ENCODE measurements around the gene HES5.
"Not testable (repeated sequence)": the region's sequence is repeated elsewhere in the genome, so short reads cannot be mapped to it uniquely, and the experiment has no call there.

The HES5 gene, protein sequence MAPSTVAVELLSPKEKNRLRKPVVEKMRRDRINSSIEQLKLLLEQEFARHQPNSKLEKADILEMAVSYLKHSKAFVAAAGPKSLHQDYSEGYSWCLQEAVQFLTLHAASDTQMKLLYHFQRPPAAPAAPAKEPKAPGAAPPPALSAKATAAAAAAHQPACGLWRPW

DNA sequence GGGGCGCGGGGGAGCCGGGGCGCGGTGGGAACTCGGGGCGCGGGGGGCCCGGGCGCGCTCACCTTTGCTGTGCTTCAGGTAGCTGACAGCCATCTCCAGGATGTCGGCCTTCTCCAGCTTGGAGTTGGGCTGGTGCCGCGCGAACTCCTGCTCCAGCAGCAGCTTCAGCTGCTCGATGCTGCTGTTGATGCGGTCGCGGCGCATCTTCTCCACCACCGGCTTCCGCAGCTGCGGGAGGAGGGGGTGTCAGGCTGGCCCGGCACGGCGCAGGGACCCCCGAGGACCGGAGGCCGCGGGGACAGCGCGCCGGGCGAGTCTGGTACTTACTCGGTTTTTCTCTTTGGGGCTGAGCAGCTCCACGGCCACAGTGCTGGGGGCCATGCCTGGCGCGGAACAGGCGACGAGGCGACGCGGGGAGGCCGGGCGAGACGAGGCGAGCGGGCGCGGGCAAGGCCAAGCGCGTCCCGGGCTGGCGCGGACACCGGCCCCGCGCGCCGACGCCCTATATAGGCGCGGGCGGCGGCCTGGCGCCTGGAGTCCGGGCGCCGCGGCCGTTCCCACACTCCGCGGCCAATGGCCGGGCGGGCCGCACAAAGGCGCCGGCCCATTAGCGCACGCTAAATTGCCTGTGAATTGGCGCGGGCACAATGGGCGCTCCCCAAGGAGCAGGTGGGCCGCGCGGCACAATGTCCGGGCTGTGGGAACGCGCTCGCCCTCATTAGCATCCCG is at the start of gene HES5:
HES5 (minus strand) TSS at position 480 of the 729 bp plus-strand sequence; CDS start at position 381, 99 bp downstream.
- no peak for DNase-seq (ENCODE audit: low spot score)

DNA sequence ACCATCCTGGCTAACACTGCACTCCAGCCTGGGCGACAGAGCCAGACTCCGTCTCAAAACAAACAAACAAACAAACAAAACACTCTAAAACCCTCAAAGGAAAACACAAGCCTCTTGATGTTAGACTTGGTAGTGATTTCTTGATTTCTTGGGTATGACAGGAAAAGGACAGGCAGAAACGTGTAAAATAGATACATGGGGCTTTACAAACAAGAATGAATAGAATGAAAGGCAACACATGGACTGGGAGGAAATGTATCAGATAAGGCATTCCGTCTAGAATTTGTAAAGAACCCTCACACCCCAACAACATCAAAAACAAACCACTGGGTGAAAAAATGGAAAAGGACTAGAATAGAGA is 48.7 kb upstream of the HES5 start:
- DNase-seq (ENCODE audit: low spot score) = no peak

DNA sequence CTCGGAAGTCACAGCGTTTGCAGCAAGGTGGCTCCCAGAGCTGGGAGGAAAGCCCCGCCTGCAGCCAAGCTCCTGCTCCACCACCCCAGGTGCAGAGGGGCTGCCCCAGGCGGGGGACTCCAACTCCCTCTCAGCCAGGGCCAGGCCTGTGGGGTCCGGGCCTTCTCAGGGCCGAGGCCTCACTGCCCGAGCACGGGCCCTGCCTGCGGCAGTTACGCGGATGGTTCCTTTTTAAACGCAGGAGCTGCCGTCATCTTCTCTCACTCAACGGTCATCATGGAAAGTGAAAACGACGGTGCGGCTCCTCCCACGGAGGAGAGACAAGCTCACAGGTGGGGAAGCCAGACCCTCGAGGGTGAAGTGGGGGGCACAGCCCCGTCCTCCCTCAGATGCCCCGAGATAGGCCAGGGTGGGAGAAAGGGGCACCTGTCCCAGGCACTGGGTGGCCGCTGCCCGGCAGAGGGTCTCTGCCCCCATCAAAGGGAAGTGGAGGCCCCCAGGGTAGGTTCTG is 47.6 kb upstream of the HES5 start:
- not testable (repeated sequence) for DNase-seq (ENCODE audit: low spot score)

DNA sequence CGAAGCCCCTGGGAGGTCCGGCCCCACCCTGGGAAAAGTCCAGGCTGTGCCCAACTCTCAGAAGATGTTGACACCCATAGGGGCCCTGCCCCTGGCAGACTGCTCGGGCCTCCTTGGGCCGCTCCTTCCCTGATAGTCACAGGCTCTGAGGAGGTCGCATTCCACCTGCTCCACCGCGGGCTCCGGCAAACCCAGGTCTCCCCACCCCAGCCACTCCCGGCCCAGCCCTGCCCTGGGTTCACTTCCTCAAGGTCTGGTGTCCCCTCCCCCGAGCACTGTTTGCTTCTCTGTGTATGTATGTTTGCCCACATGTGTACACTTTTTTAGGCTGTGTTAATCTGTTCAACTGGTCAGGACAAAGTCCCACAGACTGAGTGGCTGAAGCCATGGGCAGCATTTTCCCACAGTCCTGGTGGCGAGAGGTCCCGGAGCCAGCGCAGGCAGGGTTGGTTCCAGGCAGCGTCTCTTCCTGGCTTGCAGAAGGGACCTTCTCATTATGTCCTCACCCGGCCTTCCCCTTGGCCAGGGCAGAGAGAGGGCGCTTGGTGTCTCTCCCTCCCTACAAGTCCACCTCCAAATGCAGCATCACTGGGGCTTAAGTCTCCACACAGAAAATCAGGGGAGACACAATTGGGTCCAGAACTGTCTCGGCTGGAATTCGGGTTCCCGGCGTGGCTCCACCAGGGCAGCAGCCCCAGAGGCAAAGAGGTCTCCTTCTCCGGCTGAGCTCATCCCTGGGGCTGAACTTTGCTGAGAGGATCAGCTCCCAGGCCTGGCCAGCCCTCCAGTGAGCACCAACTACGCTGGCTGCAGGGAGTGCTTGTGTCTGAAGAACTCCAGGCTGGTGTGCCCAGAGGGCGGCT is 46.0 kb upstream of the HES5 start:
- DNase-seq (ENCODE audit: low spot score) = no peak

DNA sequence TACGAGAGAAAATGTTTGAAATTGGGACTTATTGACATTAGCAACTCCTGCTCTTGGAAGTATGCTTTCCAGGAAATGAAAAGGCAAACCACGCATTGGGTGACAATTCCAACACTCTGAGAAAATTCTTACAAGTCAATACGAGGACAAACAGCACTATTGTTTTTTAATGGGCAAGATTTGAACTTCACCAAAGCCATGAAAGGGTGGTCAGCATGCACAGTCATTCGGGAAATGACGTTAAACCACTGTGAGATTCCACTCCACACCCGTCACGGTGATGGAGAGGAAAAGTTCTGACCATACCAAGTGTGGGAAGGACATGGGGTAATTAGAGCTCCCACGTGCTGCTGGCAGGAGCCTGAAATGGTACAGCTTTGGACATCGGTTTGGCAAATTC is 44.3 kb upstream of the HES5 start:
- no peak for DNase-seq (ENCODE audit: low spot score)

DNA sequence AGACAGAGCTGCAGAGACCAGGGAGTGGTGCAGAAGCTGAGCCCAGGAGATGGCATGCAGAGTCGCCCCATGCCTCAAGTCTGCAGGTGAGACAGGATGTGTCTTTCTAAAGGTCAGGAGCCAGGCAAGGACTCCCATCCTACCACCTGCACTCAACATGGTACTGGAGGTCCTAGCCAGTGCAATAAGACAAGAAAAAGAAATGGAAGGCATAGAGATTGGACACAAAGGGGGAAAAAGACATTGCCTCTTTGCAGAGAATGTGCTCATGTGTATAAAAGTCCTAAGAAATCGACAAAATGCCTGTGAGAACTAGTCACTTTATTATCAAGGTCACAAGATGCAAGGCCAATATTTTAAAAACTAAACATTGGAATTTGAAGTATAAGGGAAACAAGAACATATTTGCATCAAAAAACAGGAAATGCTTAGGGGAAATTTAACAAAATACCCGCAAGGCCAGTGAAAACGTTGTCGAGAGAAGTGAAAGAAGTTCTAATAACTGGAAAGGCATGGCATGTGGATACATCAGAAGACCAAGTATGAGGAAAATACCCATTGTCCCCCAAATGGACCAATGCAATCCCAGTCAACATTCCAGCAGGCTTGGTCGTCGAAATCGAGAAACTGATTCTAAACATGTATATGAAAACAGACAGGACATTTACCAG is 43.3 kb upstream of the HES5 start:
- no peak for DNase-seq (ENCODE audit: low spot score)

DNA sequence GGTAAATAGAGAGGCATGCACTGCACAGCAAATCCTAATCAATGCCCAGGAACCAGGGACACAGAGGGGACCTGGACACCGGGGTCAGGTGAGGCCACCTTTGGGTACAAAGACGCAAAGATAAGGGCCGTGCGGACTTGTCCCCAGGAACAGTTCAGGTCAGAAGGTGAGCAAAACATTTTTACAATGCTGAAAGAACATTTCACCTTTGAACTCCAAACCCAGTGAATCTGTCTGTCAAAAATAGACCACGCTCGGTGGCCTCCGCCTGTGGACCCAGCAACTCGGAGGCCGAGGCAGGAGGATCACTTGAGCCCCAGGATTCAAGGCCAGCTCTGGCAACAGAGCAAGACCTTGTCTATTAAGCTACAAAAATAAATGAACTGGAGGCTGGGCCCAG is 41.3 kb upstream of the HES5 start:
- no peak for DNase-seq (ENCODE audit: low spot score)

DNA sequence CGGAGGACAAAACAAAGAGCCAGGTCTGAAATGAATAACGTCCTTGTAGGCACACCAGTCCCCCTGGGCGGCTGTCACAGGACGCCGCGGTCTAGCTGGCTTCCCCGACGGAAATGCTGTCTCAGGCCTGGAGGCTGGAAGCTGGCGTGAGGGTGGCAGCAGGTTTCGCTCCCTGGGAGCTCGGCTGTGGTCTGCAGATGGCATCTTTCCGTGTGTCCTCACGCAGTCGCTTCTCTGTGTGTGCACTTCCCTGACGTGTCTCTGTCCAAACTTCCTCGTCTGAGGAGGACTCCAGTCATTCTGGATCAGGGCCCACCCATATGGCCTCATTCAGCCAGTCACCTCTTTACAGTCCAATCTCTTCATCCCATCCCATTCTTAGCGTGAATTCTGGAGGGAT is 40.3 kb upstream of the HES5 start:
- DNase-seq (ENCODE audit: low spot score) = no peak

DNA sequence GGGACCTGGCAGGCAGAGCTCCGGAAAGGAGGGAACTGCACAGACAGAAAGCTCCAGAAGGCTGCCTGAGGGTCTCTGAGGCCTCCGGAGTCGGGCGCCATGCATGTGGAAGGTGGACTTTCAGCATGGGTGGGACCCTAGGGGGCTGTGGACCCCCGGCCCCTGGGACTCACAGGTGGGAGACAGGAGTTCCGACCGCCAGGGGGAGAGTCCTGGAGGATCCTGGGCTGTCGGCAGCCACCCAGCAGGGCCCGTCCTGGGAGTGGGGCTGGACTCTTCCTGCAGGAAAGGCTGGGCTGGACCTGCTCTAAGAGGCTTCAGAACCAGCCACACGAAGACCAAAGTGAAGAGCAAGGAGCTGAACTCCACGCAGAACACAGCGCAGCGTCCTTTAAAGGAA is 39.6 kb upstream of the HES5 start:
- DNase-seq (ENCODE audit: low spot score) = not testable (repeated sequence)

DNA sequence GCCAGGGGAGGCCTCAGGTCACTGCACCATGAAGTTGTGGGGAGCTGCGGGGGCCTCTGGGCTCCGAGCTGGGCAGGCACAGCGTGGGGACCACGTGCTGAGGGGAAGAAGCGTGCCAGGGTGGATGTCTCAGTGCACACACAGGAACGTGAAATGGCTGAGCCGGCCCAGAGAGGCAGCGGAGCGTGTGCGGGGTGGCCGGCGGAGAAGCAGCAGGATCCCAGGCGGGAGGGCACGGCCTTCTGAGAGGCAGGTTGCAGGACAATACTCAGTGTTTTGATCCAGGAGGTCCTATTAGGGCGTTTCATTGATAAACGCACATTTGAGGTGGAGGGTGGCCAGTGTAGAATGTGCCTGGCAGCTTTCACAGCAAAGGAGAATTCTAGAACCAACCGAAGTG is 39.0 kb upstream of the HES5 start:
- DNase-seq (ENCODE audit: low spot score) = no peak

DNA sequence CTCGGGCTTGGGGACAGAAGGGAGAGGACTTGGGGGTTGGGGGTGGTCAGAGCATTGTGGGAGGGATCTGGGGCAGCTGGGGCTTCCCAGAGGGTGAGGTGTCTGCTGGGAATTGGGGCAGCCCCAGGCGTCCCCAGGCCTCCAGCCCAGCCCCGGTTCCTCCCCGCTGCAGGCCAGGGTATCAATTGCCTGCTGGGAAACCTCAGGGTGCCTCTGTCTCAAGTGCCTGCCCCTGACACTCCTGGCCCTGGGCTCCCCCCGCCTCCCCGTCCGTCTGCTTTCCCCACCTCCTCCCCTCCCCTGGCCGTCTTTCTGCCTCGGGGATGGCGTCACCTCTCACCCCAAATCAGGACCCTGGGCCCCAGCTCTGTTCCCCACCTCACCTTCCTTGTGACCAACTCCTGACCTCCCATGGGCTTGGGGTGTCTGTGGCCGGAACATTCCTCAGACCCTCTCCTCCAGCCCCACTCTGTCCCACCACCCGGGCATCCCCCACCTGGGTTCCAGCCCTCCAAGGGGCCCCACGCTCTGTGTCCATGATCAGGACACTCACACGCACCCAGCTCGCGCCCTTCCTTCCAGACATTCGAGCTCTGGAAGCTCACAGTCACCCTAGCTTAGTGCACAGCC is 38.2 kb upstream of the HES5 start:
- not testable (repeated sequence) for DNase-seq (ENCODE audit: low spot score)

DNA sequence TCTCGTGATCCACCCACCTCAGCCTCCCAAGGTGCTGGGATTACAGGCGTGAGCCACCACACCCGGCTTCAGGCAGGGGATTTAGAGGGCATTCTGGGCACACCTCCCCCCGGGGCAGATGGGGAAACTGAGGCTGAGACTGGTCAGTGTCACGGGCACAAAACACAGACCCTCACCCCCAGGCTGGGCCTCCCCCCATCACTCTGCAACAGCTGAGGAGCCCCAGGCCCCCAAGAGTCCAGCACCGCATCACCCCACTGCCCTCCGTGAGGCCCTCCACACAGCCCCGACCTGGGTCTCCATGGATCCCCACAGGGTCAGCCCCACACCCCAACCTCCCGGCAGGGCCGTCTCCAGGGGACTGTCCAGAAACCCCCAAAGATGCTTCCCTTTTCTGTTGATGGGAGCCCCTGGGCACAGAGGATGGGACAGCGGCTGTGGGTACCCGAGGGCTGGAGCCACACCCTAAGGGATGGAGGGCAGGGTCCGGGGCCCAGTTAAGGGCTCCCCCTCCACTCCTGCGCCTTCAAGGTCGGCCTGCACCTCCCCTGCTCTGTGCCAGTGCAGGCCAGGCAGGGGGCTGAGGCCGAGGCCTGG is 37.1 kb upstream of the HES5 start:
- DNase-seq (ENCODE audit: low spot score) = no peak

DNA sequence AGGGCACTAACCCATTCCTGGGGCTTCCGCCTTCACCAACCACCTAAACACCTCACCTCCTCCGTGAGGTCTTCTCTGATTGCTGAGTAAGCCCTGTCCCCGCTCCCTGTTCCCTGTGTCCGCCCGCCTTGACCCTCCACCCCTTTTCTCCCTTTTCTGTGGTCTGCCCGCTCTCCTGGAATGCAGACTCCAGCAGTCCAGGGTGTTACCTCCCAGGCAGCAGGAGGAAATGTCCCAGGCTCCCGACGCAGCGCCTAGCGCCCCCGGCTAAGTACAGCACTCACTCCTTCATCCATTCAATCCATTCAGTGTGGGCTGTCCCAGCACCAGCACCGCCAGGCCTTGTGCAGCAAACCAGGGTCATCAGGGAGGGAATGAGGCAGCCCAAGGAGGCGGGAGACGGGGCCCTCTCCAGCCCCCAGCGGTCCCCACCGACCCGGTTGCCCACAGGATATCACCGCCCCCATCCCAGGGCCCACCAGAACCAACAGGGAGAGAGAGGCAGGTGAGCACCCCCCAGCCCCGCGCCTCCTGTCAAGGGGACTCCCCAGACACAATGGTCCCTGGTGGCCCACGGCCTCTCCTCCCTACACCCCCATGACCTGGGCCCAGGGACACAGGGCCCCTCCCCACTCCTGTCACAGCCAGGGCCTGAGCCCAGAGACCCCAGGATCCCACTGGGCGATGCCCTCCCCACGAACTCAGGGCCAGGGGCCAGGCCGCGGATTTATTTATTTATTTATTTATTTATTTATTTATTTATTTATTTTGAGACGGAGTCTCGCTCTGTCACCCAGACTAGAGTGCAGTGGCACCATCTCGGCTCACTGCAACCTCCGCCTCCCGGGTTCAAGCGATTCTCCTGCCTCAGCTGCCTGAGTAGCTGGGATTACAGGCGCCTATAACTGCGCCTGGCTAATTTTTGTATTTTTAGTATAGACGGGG is 36.3 kb upstream of the HES5 start:
- DNase-seq (ENCODE audit: low spot score) = no peak

DNA sequence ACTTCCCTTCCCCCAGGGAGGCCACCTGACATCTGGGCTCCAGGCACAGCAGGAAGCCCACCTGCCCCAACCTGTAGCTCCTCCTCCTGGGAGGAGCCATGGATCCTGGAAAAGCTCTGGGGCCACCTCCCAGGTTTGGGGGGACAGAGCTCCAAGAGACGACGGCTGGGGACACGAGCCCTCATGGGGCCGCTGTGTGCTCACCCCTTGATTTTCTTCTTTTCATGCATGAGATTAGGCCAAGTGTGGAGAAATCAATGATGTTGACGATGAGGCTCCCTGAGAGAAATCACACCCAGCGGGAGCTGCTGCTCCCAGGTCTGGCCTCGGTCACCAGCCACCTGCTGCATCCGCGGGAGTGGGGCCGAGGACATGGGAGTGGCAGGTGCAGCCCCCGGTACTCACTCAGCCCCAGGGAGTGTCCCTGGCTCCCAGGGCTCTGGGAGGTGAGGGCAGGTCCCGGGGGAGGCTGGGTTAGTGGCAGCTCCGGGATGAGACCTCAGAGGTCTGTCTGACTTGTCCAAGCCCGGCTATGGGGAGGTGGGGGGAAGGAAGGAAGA is 34.8 kb upstream of the HES5 start:
- no peak for DNase-seq (ENCODE audit: low spot score)

DNA sequence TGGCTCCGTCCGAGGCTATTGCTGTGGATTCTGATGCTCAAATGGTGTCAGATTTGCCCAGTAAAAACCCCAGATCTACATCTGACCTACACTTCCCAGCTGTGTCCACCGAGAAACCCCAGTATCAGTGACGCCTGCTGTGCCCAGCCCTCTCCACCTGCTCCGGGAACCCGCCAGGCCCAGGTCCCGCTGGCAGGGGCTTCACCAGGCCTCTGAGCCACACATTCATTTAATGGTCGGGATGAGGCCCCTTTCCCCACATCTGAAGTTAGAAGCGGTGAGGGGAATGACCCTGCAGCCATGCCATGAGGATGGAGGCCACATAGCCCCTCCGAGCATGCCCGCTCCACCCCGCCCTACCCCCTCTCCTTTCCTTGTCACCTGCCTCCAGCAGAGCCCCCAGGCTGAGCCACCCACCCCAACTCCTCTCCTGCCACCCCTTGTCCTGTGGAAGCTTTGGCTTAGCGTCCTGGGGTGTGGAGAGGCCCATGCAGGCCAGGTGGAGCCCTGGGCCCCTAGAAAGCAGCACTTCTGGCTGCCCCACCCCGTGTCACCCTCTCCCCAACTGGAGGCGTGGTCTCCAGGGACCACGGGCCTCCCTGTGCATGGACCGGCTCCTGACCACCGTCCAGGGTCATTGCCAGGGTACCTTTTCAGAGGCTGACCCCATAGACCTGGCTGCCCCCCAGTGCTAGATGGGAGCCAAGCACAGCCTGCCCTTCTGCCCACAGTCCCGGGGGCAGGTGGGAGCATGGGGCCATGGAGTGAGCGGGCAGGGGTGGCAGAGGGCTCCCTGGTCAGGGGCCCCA is 34.1 kb upstream of the HES5 start:
- DNase-seq (ENCODE audit: low spot score) = no peak

DNA sequence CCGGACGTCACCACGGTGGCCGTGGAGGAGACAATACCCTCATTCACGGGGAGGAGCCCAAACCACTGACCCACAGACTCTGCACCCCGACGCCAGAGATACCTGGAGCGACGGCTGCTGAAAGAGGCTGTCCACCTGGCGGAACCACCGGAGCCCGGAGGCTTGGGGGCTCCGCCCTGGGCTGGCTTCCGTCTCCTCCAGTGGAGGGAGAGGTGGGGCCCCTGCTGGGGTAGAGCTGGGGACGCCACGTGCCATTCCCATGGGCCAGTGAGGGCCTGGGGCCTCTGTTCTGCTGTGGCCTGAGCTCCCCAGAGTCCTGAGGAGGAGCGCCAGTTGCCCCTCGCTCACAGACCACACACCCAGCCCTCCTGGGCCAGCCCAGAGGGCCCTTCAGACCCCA is 33.1 kb upstream of the HES5 start:
- no peak for DNase-seq (ENCODE audit: low spot score)

DNA sequence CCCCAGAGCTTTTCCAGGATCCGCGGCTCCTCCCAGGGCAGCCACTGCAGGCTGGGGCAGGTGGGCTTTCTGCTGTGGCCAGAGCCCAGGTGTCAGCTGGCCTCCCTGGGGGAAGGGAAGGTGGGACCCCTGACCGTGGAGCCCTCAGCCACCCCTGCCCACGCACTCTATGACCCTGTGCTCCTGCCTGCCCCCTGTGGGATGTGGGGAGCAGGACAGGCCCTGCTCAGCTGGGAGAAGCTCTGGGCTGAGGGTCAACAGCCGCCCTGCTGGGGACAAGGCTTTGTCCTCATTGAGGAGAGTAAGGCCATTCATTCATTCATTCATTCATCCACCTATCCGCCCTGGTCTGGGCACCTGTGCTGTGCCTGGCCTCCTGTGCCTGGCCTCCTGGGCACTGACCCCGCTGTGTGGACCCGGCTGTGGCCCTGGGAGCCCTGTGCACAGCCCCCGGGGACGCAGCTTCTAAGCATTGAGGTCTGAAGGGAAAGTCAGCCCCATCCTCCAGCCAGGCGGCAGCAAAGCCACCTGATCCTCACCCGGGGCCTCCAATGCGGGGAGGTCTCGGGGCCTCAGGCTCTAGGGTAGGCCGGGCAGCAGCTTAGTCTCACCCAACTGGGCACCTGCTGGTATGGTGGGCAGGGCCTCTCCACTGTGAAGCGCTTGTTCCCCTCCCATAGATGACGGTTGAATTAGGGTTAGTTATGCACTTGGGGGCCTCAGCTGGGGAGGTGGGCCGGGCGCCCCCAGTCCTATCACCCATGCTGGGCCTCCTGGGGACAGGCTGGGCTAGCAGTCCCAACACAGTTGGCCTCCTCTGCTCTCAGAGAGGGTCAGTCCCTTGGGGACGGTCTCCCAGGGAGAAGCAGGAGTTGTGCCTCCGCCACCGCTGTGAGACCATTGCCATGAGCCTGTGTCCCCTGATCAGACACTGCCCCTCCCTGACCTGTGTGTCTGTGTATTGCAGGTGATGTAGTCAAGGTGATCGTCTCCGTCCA is 32.1 kb upstream of the HES5 start:
- no peak for DNase-seq (ENCODE audit: low spot score)

DNA sequence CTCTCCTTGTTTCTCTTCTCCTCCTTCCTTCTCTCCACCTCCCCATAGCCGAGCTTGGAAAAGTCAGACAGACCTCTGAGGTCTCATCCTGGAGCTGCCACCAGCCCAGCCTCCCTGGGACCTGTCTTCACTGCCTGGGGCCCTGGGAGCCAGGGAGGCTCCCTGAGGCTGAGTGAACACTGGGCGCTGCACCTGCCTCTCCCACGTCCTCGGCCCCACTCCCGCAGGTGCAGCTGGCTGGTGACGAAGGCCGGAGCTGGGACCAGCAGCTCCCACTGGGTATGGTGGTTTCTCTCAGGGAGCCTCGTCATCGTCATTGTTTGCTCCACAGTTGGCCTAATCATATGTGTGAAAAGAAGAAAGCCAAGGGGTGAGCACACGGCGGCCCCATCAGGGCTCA is 31.4 kb upstream of the HES5 start:
- no peak for DNase-seq (ENCODE audit: low spot score)

All from hepatic stellate cell (primary cell).